DMS79 treated with DMSO at 0.1 percent for 48 hours (cell line): Measurements from ENCODE around the gene OR10A2.
"Not testable (repeated sequence)": the region's sequence is repeated elsewhere in the genome, so short reads cannot be mapped to it uniquely, and the experiment has no call there.

Experiments
- DNase-seq: peaks from one replicate; lab custom pipeline; 2025; lab: John Stamatoyannopoulos, UW

Gene OR10A2

GRCh38 chr11:6887711-6888110 lies 24.9 kb downstream of the OR10A2 start:
- DNase-seq = not testable (repeated sequence)

GRCh38 chr11:6888830-6889229 lies 26.0 kb downstream of the OR10A2 start:
- DNase-seq = no peak

- no peak for DNase-seq
Observed at GRCh38 chr11:6889835-6890234, 27.0 kb downstream of the OR10A2 start.

DNA sequence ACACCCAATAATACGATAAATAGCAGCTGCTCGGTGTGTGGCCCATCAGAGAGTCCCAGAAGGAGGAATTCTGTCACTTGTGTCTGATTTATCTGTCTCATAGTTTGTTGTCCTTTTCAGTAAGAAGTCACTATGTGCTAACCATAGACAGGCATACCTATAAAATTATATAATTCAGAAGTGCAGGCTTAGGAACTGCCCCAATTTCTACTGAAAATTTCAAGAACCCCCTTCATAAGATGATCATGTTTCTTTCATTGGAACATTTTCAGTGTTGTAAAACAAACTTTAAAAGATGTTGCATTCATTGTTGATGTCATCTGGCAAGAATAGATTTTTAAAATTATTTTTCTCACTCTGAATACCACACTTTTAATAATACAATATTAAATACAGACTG lies 29.5 kb downstream of the OR10A2 start, which contains the start of gene OR2D2:
Gene OR2D2 (minus strand): TSS at position 101 of the 400 bp plus-strand sequence. CDS start 0 bp downstream, at position 101.
- DNase-seq = no peak

- DNase-seq = no peak
Observed at GRCh38 chr11:6894097-6894496, 31.2 kb downstream of the OR10A2 start.

DNA sequence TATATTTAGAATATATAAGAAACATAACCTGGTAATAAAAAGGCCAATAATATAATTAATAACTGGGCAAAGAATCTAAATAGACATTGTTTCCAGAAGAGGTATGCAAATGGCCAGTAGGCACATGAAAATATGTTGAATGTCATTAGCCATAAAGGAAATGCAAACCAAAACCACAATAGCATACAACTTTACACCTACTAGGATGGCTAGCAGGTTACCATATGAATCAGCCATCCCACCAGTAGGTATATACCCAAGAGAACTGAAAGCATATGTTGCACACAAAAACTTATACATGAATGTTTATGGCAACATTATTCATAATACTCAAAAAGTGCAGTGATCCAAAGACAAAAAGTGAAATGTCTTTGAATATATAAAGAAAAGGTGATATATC lies 32.2 kb downstream of the OR10A2 start:
- no peak for DNase-seq

DNA sequence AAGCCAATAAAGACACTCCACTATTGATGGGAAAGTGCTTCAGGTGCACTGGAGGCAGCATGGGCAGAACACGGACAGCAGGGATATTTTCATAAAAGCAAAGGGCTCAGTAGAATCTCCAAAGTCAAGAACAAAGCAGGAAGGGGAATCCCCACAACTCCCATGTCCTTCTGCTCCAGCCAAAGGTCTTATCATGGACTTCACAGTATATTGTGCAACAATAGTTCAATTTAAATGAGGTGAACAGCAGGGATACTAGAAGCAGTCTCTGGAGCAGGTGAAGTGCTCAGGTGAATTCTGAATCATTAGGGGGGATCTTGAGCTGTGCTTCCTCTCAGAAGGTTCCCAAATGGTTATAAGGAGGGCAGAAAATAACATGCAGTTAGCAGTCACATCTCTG lies 36.1 kb downstream of the OR10A2 start:
- DNase-seq = no peak

GRCh38 chr11:6900327-6900999 lies 37.6 kb downstream of the OR10A2 start:
- DNase-seq = no peak

DNA sequence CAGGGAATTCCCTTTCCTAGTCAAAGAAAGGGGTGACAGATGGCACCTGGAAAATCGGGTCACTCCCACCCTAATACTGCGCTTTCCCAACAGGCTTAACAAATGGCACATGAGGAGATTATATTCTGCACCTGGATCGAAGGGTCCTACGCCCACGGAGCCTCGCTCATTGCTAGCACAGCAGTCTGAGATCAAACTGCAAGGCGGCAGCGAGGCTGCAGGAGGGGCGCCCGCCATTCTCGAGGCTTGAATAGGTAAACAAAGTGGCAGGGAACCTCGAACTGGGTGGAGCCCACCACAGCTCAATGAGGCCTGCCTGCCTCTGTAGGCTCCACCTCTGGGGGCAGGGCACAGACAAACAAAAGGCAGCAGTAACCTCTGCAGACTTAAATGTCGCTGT lies 41.9 kb downstream of the OR10A2 start:
- not testable (repeated sequence) for DNase-seq

GRCh38 chr11:6911378-6911777 lies 48.5 kb downstream of the OR10A2 start:
- DNase-seq = no peak

GRCh38 chr11:6911948-6912347 lies 49.1 kb downstream of the OR10A2 start:
- DNase-seq = no peak

- no peak for DNase-seq
Observed at GRCh38 chr11:6919698-6920097, 56.8 kb downstream of the OR10A2 start.

DNA sequence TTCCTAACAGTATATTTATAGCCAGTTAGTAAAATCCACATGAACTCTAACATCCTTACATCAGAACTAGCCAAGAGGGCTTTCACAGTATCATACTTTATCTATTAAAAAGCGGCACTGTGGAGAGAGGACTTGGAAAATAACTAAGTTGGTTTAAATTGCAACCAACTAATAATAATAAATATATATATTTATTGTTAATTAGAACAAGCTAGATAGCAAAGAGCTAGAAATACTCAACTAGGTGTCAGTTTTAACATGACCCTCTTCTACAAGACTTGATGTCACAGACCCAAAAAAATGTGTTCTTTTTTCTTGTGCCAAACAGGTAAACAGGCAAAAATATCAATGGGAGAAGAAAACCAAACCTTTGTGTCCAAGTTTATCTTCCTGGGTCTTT lies 57.8 kb downstream of the OR10A2 start, which contains the start of gene OR2D3:
Gene OR2D3 (plus strand): TSS at position 301 of the 400 bp plus-strand sequence. CDS start 0 bp downstream, at position 301.
- DNase-seq = no peak
